Astrocyte (in vitro differentiated cells and primary cell): Measurements from ENCODE around the gene KDM1A. TPM values are rescaled to one million over a fixed set of nuclear protein-coding genes. Genes with fewer than 3 reads are reported as not detected.

ENCODE experiments used
- DNase-seq: peaks from one replicate; pipeline ENCODE4 v3.0.0-alpha.2; 2010; ENCODE audit warnings: low read depth
- FAIRE-seq: peaks from 2 replicates; lab custom pipeline; 2011; peaks lifted over from hg19 to GRCh38; lab: Jason Lieb, UNC
- H2AFZ ChIP-seq: 2 replicates; pipeline ENCODE4 v1.6.0; 2012; ENCODE audit warnings: low read depth, low read length, inconsistent platforms
- H3K27ac ChIP-seq: 2 replicates; pipeline ENCODE4 v1.5.1; 2011; ENCODE audit warnings: low read depth, low read length, inconsistent platforms
- H3K27me3 ChIP-seq: 2 replicates; pipeline ENCODE4 v1.6.0; 2011; ENCODE audit warnings: low read length, inconsistent platforms; ENCODE audit not compliant: insufficient read depth
- H3K36me3 ChIP-seq: 2 replicates; pipeline ENCODE4 v1.5.1; 2011; ENCODE audit warnings: low read length, inconsistent platforms; ENCODE audit not compliant: insufficient read depth
- H3K4me1 ChIP-seq: 2 replicates; pipeline ENCODE4 v1.5.1; 2011; ENCODE audit warnings: low read length, inconsistent platforms; ENCODE audit not compliant: insufficient read depth
- H3K4me2 ChIP-seq: 2 replicates; pipeline ENCODE4 v1.6.0; 2012; ENCODE audit warnings: low read length, inconsistent platforms
- H3K4me3 ChIP-seq: 2 replicates; pipeline ENCODE4 v1.5.1; 2011; ENCODE audit warnings: low read depth, mild to moderate bottlenecking, low read length, inconsistent platforms; ENCODE audit not compliant: insufficient read depth
- H3K79me2 ChIP-seq: 2 replicates; pipeline ENCODE4 v1.6.0; 2012; ENCODE audit warnings: mild to moderate bottlenecking, low read length, inconsistent platforms; ENCODE audit not compliant: insufficient read depth
- H3K9ac ChIP-seq: 2 replicates; pipeline ENCODE4 v1.6.0; 2012; ENCODE audit warnings: mild to moderate bottlenecking, low read length, inconsistent platforms
- H3K9me3 ChIP-seq: 2 replicates; pipeline ENCODE4 v1.5.1; 2012; ENCODE audit warnings: low read depth, mild to moderate bottlenecking, low read length, inconsistent platforms; ENCODE audit not compliant: insufficient read depth
- H4K20me1 ChIP-seq: 2 replicates; pipeline ENCODE4 v1.6.0; 2012; ENCODE audit warnings: low read length, inconsistent platforms; ENCODE audit not compliant: insufficient read depth
- H3K27ac Mint-ChIP-seq: one replicate; pipeline ENCODE4 v1.8.0; 2021; ENCODE audit warnings: mild to moderate bottlenecking, mixed read lengths; ENCODE audit not compliant: unreplicated experiment
- H3K27me3 Mint-ChIP-seq: one replicate; pipeline ENCODE4 v1.8.0; 2021; ENCODE audit warnings: low read depth, mixed read lengths; ENCODE audit not compliant: unreplicated experiment
- H3K36me3 Mint-ChIP-seq: one replicate; pipeline ENCODE4 v1.8.0; 2021; ENCODE audit warnings: low read depth, mixed read lengths; ENCODE audit not compliant: unreplicated experiment
- H3K4me1 Mint-ChIP-seq: one replicate; pipeline ENCODE4 v1.8.0; 2021; ENCODE audit warnings: low read depth, mixed read lengths; ENCODE audit not compliant: unreplicated experiment
- H3K4me3 Mint-ChIP-seq: one replicate; pipeline ENCODE4 v1.8.0; 2021; ENCODE audit warnings: mild to moderate bottlenecking, moderate library complexity, mixed read lengths; ENCODE audit not compliant: unreplicated experiment
- H3K9me3 Mint-ChIP-seq: one replicate; pipeline ENCODE4 v1.8.0; 2021; ENCODE audit warnings: mild to moderate bottlenecking, mixed read lengths; ENCODE audit not compliant: unreplicated experiment
- EZH2 ChIP-seq: IDR thresholded peaks from 2 replicates; pipeline ENCODE4 v1.6.1; 2012; ENCODE audit warnings: mild to moderate bottlenecking, low read length, inconsistent platforms; ENCODE audit not compliant: insufficient read depth
- total RNA-seq: library from RNA; stranded (reverse); gene quantifications from 2 replicates; pipeline ENCODE4 v1.2.1, GENCODE V29; 2021
- TF ChIP-seq, protein P1 (sequence below): IDR thresholded peaks from 2 replicates; pipeline ENCODE4 v1.5.1; 2011; ENCODE audit warnings: low read depth, mild to moderate bottlenecking, inconsistent platforms, low read length, moderate library complexity; ENCODE audit not compliant: insufficient read depth

KDM1A gene
- total RNA-seq, 1 donor from 2014 or later = 110 TPM

DNA sequence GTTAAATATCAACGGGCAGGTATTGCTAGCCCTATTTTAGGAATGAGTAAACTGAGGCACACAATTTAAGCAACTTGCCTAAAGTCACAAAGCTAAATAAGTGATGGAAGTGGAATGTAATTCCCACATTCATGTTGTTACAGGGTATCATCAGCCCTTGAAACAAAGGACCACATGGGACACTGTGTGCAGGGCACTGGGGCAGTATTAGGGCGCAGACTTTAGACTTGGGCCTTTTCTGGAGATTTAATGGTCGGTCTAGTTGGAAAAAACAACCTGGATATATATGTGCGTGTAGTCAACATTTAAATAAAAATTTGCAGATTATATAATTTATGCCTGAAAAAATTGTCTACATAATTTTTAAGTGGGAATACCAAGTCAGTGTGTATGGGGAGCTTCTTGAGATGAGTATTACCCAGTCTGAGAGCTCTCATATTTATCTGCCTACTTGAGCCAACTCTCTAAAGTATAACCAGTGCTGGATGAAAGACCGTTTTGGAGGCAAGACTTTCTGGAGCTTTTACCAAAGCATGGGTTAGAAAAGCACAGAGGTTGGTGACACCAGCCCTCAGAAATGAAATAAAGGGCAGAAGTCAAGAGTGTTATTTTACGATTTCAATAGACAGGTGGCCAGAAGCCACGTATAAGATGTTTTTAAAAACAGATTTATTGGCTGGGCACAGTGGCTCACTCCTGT is 1.6 kb downstream of the KDM1A start:
- DNase-seq (no peak), FAIRE-seq (no peak)
- Mint-ChIP-seq H3K27me3 (no peaks in the 10 kb centered on the region), H3K4me1 (no peaks in the 10 kb centered on the region), H3K9me3 (peaks cover 2% of the 10 kb centered on the region), H3K27ac (peak overlapping the region; percentile 98), H3K36me3 (peaks cover 13% of the 10 kb centered on the region), H3K4me3 (peak overlapping the region; percentile 100)
- Histone ChIP-seq H4K20me1 (peaks cover 52% of the 10 kb centered on the region), H3K4me2 (peak overlapping the region; percentile 100), H3K9ac (peak overlapping the region; percentile 91), H3K36me3 (no peaks in the 10 kb centered on the region), H3K4me3 (peak overlapping the region; percentile 79), H3K9me3 (no peaks in the 10 kb centered on the region), H3K79me2 (peaks cover 68% of the 10 kb centered on the region), H3K4me1 (no peaks in the 10 kb centered on the region), H3K27me3 (no peaks in the 10 kb centered on the region), H2AFZ (no peak overlapping the region), H3K27ac (peak overlapping the region; percentile 80)
- no peak for TF ChIP-seq EZH2
- TF ChIP-seq, protein P1, sequence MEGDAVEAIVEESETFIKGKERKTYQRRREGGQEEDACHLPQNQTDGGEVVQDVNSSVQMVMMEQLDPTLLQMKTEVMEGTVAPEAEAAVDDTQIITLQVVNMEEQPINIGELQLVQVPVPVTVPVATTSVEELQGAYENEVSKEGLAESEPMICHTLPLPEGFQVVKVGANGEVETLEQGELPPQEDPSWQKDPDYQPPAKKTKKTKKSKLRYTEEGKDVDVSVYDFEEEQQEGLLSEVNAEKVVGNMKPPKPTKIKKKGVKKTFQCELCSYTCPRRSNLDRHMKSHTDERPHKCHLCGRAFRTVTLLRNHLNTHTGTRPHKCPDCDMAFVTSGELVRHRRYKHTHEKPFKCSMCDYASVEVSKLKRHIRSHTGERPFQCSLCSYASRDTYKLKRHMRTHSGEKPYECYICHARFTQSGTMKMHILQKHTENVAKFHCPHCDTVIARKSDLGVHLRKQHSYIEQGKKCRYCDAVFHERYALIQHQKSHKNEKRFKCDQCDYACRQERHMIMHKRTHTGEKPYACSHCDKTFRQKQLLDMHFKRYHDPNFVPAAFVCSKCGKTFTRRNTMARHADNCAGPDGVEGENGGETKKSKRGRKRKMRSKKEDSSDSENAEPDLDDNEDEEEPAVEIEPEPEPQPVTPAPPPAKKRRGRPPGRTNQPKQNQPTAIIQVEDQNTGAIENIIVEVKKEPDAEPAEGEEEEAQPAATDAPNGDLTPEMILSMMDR = no peak

DNA sequence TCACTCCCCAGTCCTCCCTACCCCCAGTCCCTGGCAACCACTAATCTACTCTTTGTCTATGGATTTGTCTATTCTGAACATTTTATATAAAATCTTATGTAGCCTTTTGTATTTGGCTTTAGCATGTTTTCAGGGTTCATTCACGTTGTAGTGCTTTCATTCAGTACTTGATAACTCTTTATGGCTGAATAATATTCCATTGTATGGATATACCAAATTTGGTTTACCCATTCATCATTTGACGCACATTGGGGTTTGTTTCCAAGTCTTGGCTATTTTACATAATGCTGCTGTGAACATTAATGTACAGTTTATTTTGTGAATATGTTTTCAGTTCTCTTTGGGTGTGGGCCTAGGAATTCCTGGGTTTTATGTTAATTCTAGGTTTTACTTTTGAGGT is 2.6 kb downstream of the KDM1A start:
- FAIRE-seq (no peak), DNase-seq (no peak)
- Histone ChIP-seq H4K20me1 (peaks cover 62% of the 10 kb centered on the region), H3K4me1 (no peaks in the 10 kb centered on the region), H3K4me2 (peak overlapping the region; percentile 100), H3K4me3 (no peak overlapping the region), H2AFZ (no peak overlapping the region), H3K27ac (no peak overlapping the region), H3K9me3 (no peaks in the 10 kb centered on the region), H3K36me3 (no peaks in the 10 kb centered on the region), H3K79me2 (peaks cover 78% of the 10 kb centered on the region), H3K9ac (no peak overlapping the region), H3K27me3 (no peaks in the 10 kb centered on the region)
- no peak for TF ChIP-seq EZH2
- TF ChIP-seq, protein P1 = no peak
- peak overlapping the region; percentile 100 for H3K4me3 Mint-ChIP-seq
- H3K27ac Mint-ChIP-seq = peak overlapping the region; percentile 47
- H3K27me3 Mint-ChIP-seq = no peaks in the 10 kb centered on the region
- H3K9me3 Mint-ChIP-seq = peaks cover 2% of the 10 kb centered on the region
- no peaks in the 10 kb centered on the region for H3K4me1 Mint-ChIP-seq
- H3K36me3 Mint-ChIP-seq = peaks cover 13% of the 10 kb centered on the region

DNA sequence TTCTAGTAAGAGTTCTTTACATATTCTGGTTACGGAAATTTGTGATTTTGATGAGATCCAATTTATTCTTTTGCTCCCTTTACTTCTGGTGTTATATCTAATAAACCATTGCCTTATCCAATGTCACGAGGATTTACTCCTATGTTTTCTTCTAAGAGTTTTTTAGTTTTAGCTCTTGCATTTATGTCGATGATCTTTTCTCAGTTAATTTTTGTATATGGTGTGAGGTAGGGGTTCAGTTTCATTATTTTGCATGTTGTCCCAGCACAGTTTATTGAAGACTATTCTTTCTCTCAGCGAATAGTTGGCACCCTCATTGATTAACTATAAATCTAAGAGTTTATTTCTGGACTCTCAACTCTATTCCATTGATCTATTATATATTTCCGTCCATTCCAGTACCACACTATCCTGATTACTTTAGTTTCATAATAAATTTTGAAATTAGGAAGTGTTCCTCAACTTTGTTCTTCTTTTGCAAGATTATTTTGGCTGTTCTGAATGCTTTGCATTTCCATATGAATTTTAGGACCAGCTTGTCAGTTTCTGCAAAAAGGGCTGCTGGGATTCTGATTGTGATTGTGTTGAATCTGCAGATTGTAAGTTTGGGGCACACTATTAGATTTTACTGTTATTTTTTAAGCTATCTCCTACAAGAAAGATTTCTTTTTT is 4.0 kb downstream of the KDM1A start:
- H3K4me1 Mint-ChIP-seq = peaks cover 6% of the 10 kb centered on the region
- no peak overlapping the region for H3K4me3 ChIP-seq
- peaks cover 13% of the 10 kb centered on the region for H3K36me3 Mint-ChIP-seq
- H2AFZ ChIP-seq = no peak overlapping the region
- no peaks in the 10 kb centered on the region for H3K36me3 ChIP-seq
- no peak overlapping the region for H3K9ac ChIP-seq
- H3K9me3 Mint-ChIP-seq = peaks cover 2% of the 10 kb centered on the region
- no peaks in the 10 kb centered on the region for H3K9me3 ChIP-seq
- no peak overlapping the region for H3K27ac ChIP-seq
- no peak for FAIRE-seq
- TF ChIP-seq EZH2 = no peak
- TF ChIP-seq, protein P1 = no peak
- H3K4me1 ChIP-seq = no peaks in the 10 kb centered on the region
- no peak overlapping the region for H3K27ac Mint-ChIP-seq
- H3K79me2 ChIP-seq = peaks cover 92% of the 10 kb centered on the region
- H3K27me3 Mint-ChIP-seq = no peaks in the 10 kb centered on the region
- H3K4me3 Mint-ChIP-seq = no peak overlapping the region
- H3K27me3 ChIP-seq = no peaks in the 10 kb centered on the region
- no peak for DNase-seq
- peaks cover 77% of the 10 kb centered on the region for H4K20me1 ChIP-seq
- no peak overlapping the region for H3K4me2 ChIP-seq
